B cell (primary cell): ENCODE data around the gene ZNF830. TPM values are rescaled to one million over a fixed set of nuclear protein-coding genes. Genes with fewer than 3 reads are reported as not detected.
"Not testable (repeated sequence)": the region's sequence is repeated elsewhere in the genome, so short reads cannot be mapped to it uniquely, and the experiment has no call there.

Experiments used
- ATAC-seq: fragments of 200-7000 bp; cut with Tn5 transposase; one replicate; pipeline ENCODE4 v1.10.0; 2021; ENCODE audit warnings: low read depth, mild to moderate bottlenecking, moderate number of reproducible peaks, moderate library complexity
- CTCF ChIA-PET: fragments of 350-600 bp; sonication (Branson Sonifier 250); formaldehyde crosslinking; loops from one replicate; lab custom pipeline; 2021; ENCODE audit warnings: antibody characterized with exemption, inconsistent platforms; lab: Charles Lee
- POLR2A ChIA-PET: fragments of 350-600 bp; sonication (Branson Sonifier 250); formaldehyde crosslinking; loops from one replicate; lab custom pipeline; 2021; ENCODE audit warnings: antibody characterized with exemption; lab: Charles Lee
- DNase-seq: peaks from one replicate; pipeline ENCODE4 v3.0.0; 2013
- H2AFZ ChIP-seq: 2 replicates; pipeline ENCODE4 v1.6.1; 2012; ENCODE audit warnings: mild to moderate bottlenecking, low read depth, low read length; ENCODE audit not compliant: insufficient read depth, poor library complexity, severe bottlenecking
- H3K27ac ChIP-seq, 2 donors: 1 replicate in 1 of 2; 2 replicates in 1 of 2; pipeline ENCODE4 v1.5.1; 2012 to 2013; ENCODE audit warnings: low read length in 2 of 2, mild to moderate bottlenecking in 2 of 2, moderate library complexity in 1 of 2
- H3K27me3 ChIP-seq, 4 experiments: fragments of 200-600 bp in 1 of 4; sonication (generic) in 1 of 4; replicated peaks in 1 of 4; 1 replicate in 2 of 4; 2 replicates in 2 of 4; pipeline versions ENCODE4 v1.6.1 to v1.7.0; 2013 to 2016; ENCODE audit warnings: low read length in 3 of 4, mild to moderate bottlenecking in 2 of 4, mixed read lengths in 1 of 4, moderate library complexity in 1 of 4; ENCODE audit not compliant: insufficient read depth in 4 of 4, control insufficient read depth in 3 of 4; ENCODE audit errors: control extremely low read depth in 1 of 4
- H3K36me3 ChIP-seq, 2 experiments: replicated peaks in 1 of 2; 1 replicate in 1 of 2; 2 replicates in 1 of 2; pipeline versions ENCODE4 v1.6.1 to v1.7.1; 2013; ENCODE audit warnings: low read length in 1 of 2; ENCODE audit not compliant: insufficient read depth in 2 of 2, control insufficient read depth in 1 of 2; ENCODE audit errors: control extremely low read depth in 1 of 2, extremely low read depth in 1 of 2
- H3K4me1 ChIP-seq, 2 donors: fragments of 200-600 bp in 1 of 2; sonication (generic) in 1 of 2; 1 replicate in 1 of 2; 2 replicates in 1 of 2; pipeline versions ENCODE4 v1.5.1 to v1.6.1; 2013 to 2017; ENCODE audit warnings: low read length in 2 of 2; ENCODE audit not compliant: control insufficient read depth in 2 of 2, insufficient read depth in 2 of 2
- H3K4me2 ChIP-seq: replicated peaks from 2 replicates; pipeline ENCODE3; 2012; ENCODE audit warnings: mild to moderate bottlenecking, low read depth, low read length; ENCODE audit not compliant: poor library complexity, severe bottlenecking
- H3K4me3 ChIP-seq, 5 experiments: fragments of 200-600 bp in 1 of 5; sonication (generic) in 1 of 5; 1 replicate in 3 of 5; 2 replicates in 2 of 5; pipeline versions ENCODE4 v1.5.1 to v1.7.0; 2011 to 2016; ENCODE audit warnings: low read length in 4 of 5, mild to moderate bottlenecking in 4 of 5, low read depth in 2 of 5, control low read depth in 1 of 5, moderate library complexity in 1 of 5; ENCODE audit not compliant: insufficient read depth in 1 of 5; ENCODE audit errors: control extremely low read depth in 1 of 5, extremely low read depth in 1 of 5
- H3K79me2 ChIP-seq: fragments of 200-600 bp; sonication (generic); one replicate; pipeline ENCODE4 v1.6.0; 2016; ENCODE audit warnings: low read length; ENCODE audit not compliant: control insufficient read depth, insufficient read depth
- H3K9ac ChIP-seq: fragments of 200-600 bp; sonication (generic); 2 replicates; pipeline ENCODE4 v1.6.1; 2017; ENCODE audit warnings: mild to moderate bottlenecking, low read length, moderate library complexity
- H3K9me3 ChIP-seq, 3 donors: one replicate each; pipeline versions ENCODE4 v1.6.1 to v1.7.1; 2013; ENCODE audit warnings: low read length in 2 of 3; ENCODE audit not compliant: control insufficient read depth in 2 of 3, insufficient read depth in 1 of 3; ENCODE audit errors: control extremely low read depth in 1 of 3
- H4K20me1 ChIP-seq: 2 replicates; pipeline ENCODE4 v1.6.0; 2012; ENCODE audit warnings: mild to moderate bottlenecking, low read length; ENCODE audit not compliant: insufficient read depth, control insufficient read depth, poor library complexity, severe bottlenecking
- H3K27ac Mint-ChIP-seq: one replicate; pipeline ENCODE4 v1.8.0; 2021; ENCODE audit warnings: mixed read lengths
- H3K27me3 Mint-ChIP-seq: one replicate; pipeline ENCODE4 v1.8.0; 2021; ENCODE audit warnings: mixed read lengths
- H3K4me1 Mint-ChIP-seq: one replicate; pipeline ENCODE4 v1.8.0; 2021; ENCODE audit warnings: mixed read lengths
- H3K4me3 Mint-ChIP-seq: one replicate; pipeline ENCODE4 v1.8.0; 2021; ENCODE audit warnings: mixed read lengths
- H3K9me3 Mint-ChIP-seq: one replicate; pipeline ENCODE4 v1.8.0; 2022; ENCODE audit warnings: mixed read lengths; ENCODE audit not compliant: insufficient read depth
- CTCF ChIP-seq: fragments of 200-600 bp; IDR thresholded peaks from one replicate; pipeline ENCODE4 v1.8.0; 2022; ENCODE audit warnings: antibody characterized with exemption, mild to moderate bottlenecking
- EZH2 ChIP-seq: IDR thresholded peaks from 2 replicates; pipeline ENCODE4 v1.6.1; 2012; ENCODE audit warnings: borderline replicate concordance, low read depth, mild to moderate bottlenecking, moderate library complexity, low read length; ENCODE audit not compliant: insufficient read depth, poor library complexity, severe bottlenecking
- WGBS: methylation state at CpG from one replicate; pipeline ENCODE4 v1.1.5; 2013; ENCODE audit warnings: missing lambda C conversion rate; ENCODE audit not compliant: insufficient coverage; 5-methylcytosine and 5-hydroxymethylcytosine counted together
- intact Hi-C: fragments of 100-400 bp; cut with micrococcal nuclease; formaldehyde crosslinking; loops from one replicate; pipeline ENCODE4 v1.10.0; 2022
- polyA plus RNA-seq: library from polyadenylated mRNA; depleted of rRNA; stranded (reverse); fragments of >200 nt; gene quantifications from 2 replicates; pipeline ENCODE4 v1.2.3, GENCODE V29; 2012
- total RNA-seq, 2 donors: library from RNA; stranded (reverse); fragments of 120-200 nt in 1 of 2; gene quantifications; 1 replicate in 1 of 2; 2 replicates in 1 of 2; pipeline versions ENCODE4 v1.2.3 to v1.2.4, GENCODE V29; 2013 to 2022

ZNF830 gene
- total and polyA plus RNA-seq, 2 donors (not counting 1 experiment from before 2014, with no cell fraction given): 9.3 to 44.6 TPM

GRCh38 chr17:34926661-34927060 is 34.7 kb upstream of the ZNF830 start:
- no CpG with 5 or more reads among the region's 3 CpGs for WGBS
- no peak overlapping the region for H2AFZ ChIP-seq
- TF ChIP-seq CTCF: no peak
- TF ChIP-seq EZH2: no peak
- ChIA-PET CTCF (no interaction called here), POLR2A (no interaction called here)
- no peak overlapping the region for H3K4me2 ChIP-seq
- H3K27ac Mint-ChIP-seq: no peak overlapping the region
- H3K9me3 Mint-ChIP-seq: no peaks in the 10 kb centered on the region
- ATAC-seq (no peak), DNase-seq (no peak)
- no peaks in the 10 kb centered on the region for H3K36me3 ChIP-seq
- H3K27me3 Mint-ChIP-seq: no peaks in the 10 kb centered on the region
- intact Hi-C loops: no loop called here
- no peak overlapping the region for H3K9ac ChIP-seq
- H4K20me1 ChIP-seq: no peaks in the 10 kb centered on the region
- no peak overlapping the region for H3K4me3 Mint-ChIP-seq
- H3K79me2 ChIP-seq: no peaks in the 10 kb centered on the region
- no peaks in the 10 kb centered on the region for H3K27me3 ChIP-seq
- no peaks in the 10 kb centered on the region for H3K9me3 ChIP-seq
- no peaks in the 10 kb centered on the region for H3K4me1 ChIP-seq
- no peak overlapping the region for H3K4me3 ChIP-seq
- H3K4me1 Mint-ChIP-seq: no peaks in the 10 kb centered on the region
- H3K27ac ChIP-seq: no peak overlapping the region

- Mint-ChIP-seq H3K27ac (no peak overlapping the region), H3K4me3 (no peak overlapping the region), H3K9me3 (no peaks in the 10 kb centered on the region), H3K4me1 (no peaks in the 10 kb centered on the region), H3K27me3 (peaks cover 3% of the 10 kb centered on the region)
- Histone ChIP-seq H2AFZ (no peak overlapping the region), H3K4me3 (no peak overlapping the region), H4K20me1 (no peaks in the 10 kb centered on the region), H3K27me3 (no peaks in the 10 kb centered on the region), H3K4me2 (no peak overlapping the region), H3K9me3 (no peaks in the 10 kb centered on the region), H3K27ac (no peak overlapping the region), H3K4me1 (no peaks in the 10 kb centered on the region), H3K36me3 (no peaks in the 10 kb centered on the region), H3K79me2 (no peaks in the 10 kb centered on the region), H3K9ac (no peak overlapping the region)
- TF ChIP-seq EZH2: no peak
- TF ChIP-seq CTCF: no peak
- no peak for ATAC-seq
- POLR2A ChIA-PET: no interaction called here
- DNase-seq: no peak
- CTCF ChIA-PET: no interaction called here
- intact Hi-C loops: no loop called here
Observed at GRCh38 chr17:34930283-34930682, 31.1 kb upstream of the ZNF830 start.

GRCh38 chr17:34950780-34951179 is 10.6 kb upstream of the ZNF830 start:
- H2AFZ ChIP-seq, H3K36me3 ChIP-seq, DNase-seq, intact Hi-C loops, H3K27ac ChIP-seq, H3K4me3 ChIP-seq, H3K79me2 ChIP-seq, H3K4me2 ChIP-seq, H3K9me3 ChIP-seq, H3K9ac ChIP-seq, H4K20me1 ChIP-seq, H3K4me1 Mint-ChIP-seq, H3K9me3 Mint-ChIP-seq, ATAC-seq, H3K4me1 ChIP-seq, H3K27ac Mint-ChIP-seq, H3K4me3 Mint-ChIP-seq, POLR2A ChIA-PET, H3K27me3 ChIP-seq: not testable (repeated sequence)
- H3K27me3 Mint-ChIP-seq: peaks cover 11% of the 10 kb centered on the region
- WGBS: 100% methylated on average over 1 of the region's 4 CpGs
- CTCF ChIA-PET: interaction anchor here (0.9 kb wide), 1 partner anchor 797 kb away, joined by 3 read pairs; no protein-coding TSS in a partner anchor
